ENCODE data around the gene AHCYL1.

DNA sequence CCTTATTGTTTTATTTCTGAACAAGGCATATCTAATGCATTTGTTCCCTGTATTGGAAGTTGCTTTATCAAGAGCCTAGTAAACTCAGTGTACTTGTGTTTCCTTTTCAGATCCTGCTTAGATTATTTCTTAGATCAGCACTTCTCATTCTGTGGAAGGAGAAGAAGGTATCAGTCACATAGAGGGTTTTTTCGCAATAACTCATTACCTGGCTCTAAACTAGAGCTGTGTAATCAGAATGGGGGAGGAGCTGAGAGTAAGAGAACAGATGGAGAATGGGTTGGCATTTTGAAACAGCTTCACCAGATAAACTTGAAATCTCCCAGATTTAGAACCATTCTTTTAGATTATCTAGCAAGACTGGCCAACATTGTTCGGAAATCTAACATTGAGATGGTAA, 11.0 kb downstream of the AHCYL1 start:
- TF ChIP-seq, protein P1, sequence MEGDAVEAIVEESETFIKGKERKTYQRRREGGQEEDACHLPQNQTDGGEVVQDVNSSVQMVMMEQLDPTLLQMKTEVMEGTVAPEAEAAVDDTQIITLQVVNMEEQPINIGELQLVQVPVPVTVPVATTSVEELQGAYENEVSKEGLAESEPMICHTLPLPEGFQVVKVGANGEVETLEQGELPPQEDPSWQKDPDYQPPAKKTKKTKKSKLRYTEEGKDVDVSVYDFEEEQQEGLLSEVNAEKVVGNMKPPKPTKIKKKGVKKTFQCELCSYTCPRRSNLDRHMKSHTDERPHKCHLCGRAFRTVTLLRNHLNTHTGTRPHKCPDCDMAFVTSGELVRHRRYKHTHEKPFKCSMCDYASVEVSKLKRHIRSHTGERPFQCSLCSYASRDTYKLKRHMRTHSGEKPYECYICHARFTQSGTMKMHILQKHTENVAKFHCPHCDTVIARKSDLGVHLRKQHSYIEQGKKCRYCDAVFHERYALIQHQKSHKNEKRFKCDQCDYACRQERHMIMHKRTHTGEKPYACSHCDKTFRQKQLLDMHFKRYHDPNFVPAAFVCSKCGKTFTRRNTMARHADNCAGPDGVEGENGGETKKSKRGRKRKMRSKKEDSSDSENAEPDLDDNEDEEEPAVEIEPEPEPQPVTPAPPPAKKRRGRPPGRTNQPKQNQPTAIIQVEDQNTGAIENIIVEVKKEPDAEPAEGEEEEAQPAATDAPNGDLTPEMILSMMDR (IDR thresholded peaks at IDR 0.05), result no peak
- TF ChIP-seq POLR2AphosphoS5 (IDR thresholded peaks at IDR 0.05) (no peak), POLR2A (IDR thresholded peaks at IDR 0.05) (no peak), EP300 (IDR thresholded peaks at IDR 0.05) (no peak)

Measured in sigmoid colon (tissue), 4 donors.